ENCODE measurements around the gene TBX21.

- TF ChIP-seq EP300 (IDR thresholded peaks at IDR 0.05; ENCODE audit: borderline replicate concordance), result no peak
- no peak for TF ChIP-seq NFIC (IDR thresholded peaks at IDR 0.05)
- TF ChIP-seq ZBTB7A (IDR thresholded peaks at IDR 0.05; ENCODE audit: low read depth), result no peak
- no peak for TF ChIP-seq TCF12 (IDR thresholded peaks at IDR 0.05; ENCODE audit: low read depth)
- TF ChIP-seq TEAD4 (IDR thresholded peaks at IDR 0.05), result no peak
- TF ChIP-seq YY1 (IDR thresholded peaks at IDR 0.05; ENCODE audit: low read depth), result no peak
- no peak for TF ChIP-seq CREB1 (IDR thresholded peaks at IDR 0.05; ENCODE audit: low read depth)
- TF ChIP-seq FOXM1 (IDR thresholded peaks at IDR 0.05; ENCODE audit: borderline replicate concordance, low read depth), result no peak
- no peak for TF ChIP-seq RAD21 (IDR thresholded peaks at IDR 0.05; ENCODE audit: low read depth)
Measured at GRCh38 chr17:47774331-47774730, 41.3 kb downstream of the TBX21 start.
